CD4-positive, alpha-beta T cell treated with Interleukin-2 at 100 ng/mL for 4 hours (primary cell): ENCODE results near the gene KRT75.
"Not testable (repeated sequence)": the region's sequence is repeated elsewhere in the genome, so short reads cannot be mapped to it uniquely, and the experiment has no call there.

Experiments
- DNase-seq: peaks from one replicate; pipeline ENCODE4 v3.0.0-alpha.2; 2020; ENCODE audit warnings: low spot score

The KRT75 gene

GRCh38 chr12:52415870-52416750 lies 18.1 kb downstream of the KRT75 start:
- DNase-seq: no peak

GRCh38 chr12:52414936-52415335 lies 19.2 kb downstream of the KRT75 start:
- DNase-seq: no peak

- no peak for DNase-seq
These were observed 20.3 kb downstream of the KRT75 start for GRCh38 chr12:52413782-52414345.

- no peak for DNase-seq
These were observed 21.0 kb downstream of the KRT75 start for GRCh38 chr12:52413202-52413601.

- no peak for DNase-seq
These were observed 22.4 kb downstream of the KRT75 start for GRCh38 chr12:52411815-52412214.

- not testable (repeated sequence) for DNase-seq
These were observed 23.5 kb downstream of the KRT75 start for GRCh38 chr12:52410589-52411248.

- no peak for DNase-seq
These were observed 26.3 kb downstream of the KRT75 start for GRCh38 chr12:52407918-52408317.

DNA sequence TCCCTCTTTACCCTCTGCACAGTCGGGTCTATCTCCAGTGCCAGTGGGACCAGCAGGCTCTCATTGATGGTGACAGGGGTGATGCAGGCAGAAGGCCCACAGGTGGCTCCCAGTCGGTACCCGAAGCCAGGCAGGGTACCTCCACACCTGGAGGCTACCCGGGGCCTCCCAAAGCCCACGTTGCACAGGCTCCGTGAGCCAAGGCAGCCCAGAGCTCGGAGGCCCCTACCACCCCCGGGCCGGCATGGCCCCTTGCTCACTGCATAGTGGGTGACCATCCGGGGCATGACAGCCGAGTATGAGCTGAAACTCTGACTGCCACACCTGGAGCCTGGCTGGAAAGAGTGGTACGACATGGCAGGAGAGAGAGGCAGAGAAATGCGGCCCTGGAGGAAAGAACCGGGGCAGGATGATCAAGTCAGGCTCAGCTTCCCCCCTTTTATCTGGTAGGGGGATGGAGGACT lies 28.2 kb downstream of the KRT75 start, which contains the start of gene KRT82:
Gene KRT82, minus strand, starts transcription at position 414 of the 464 bp plus-strand sequence. Its CDS starts 58 bp downstream, at position 356.
- no peak for DNase-seq

GRCh38 chr12:52404951-52405350 lies 29.2 kb downstream of the KRT75 start:
- no peak for DNase-seq

DNA sequence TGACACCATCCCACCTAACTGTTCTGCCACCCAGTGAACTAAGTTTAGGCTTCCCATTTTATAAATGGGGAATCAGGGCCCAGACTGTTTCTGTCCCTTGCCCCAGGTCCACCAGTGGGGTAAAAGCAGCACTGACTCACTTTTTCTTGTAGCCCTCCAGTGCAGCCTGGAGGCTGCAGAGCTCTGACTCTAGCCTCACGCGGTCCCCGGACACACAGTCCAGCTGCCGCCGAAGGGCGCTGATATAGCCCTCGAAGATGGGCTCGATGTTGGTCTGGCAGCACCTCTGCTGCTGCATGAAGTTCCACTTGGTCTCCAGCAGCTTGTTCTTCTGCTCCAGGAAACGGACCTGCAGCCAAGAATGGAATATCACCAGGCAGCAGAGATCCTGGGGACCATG lies 30.6 kb downstream of the KRT75 start:
- DNase-seq: no peak

- no peak for DNase-seq
These were observed 31.2 kb downstream of the KRT75 start for GRCh38 chr12:52402873-52403540.

GRCh38 chr12:52402377-52402776 lies 31.8 kb downstream of the KRT75 start:
- no peak for DNase-seq

DNA sequence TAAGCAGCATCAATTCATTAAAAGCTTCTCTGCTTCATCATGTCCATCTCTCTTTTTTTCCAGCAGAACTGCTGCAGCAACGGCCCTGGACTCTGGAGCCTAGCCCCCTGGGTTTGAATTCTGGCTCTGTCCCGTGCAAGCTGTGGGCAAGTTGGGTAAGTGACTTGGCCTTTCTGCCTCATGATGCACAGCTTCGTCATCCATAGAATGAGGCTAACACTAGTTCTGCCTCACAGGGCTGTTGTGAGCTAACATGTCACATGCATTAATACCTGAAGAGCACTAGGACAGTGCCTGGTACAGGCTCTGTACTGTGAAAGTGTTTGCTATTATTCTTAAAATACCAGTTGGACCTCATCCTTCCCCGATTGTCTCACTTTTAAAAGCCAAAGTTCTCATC lies 32.2 kb downstream of the KRT75 start:
- DNase-seq: no peak

DNA sequence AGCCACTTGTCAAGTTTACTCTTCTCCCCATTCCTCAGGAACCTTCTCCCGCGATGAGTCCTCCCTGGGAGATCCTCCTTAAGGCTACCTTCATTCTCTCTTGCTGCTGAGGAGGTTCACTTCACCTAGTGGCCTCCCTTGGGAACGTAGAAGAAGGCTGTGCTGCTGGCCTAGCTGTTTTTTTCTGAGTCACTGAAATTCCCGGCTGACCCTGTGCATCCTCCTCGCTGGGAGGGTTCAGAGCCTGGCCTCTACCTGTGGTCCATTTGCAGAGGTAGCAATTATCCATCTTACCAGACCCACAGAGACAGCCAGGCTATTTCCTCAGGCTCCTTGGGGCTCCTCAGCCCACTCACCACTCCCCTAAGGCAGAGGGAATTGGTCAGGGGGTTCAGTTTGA lies 32.6 kb downstream of the KRT75 start:
- DNase-seq: no peak

GRCh38 chr12:52400906-52401305 lies 33.3 kb downstream of the KRT75 start:
- DNase-seq: no peak

- DNase-seq: no peak
These were observed 34.4 kb downstream of the KRT75 start for GRCh38 chr12:52399756-52400155.

GRCh38 chr12:52398176-52398575 lies 36.0 kb downstream of the KRT75 start:
- no peak for DNase-seq

- no peak for DNase-seq
These were observed 37.5 kb downstream of the KRT75 start for GRCh38 chr12:52396656-52397055.

GRCh38 chr12:52395761-52396434 lies 38.3 kb downstream of the KRT75 start:
- DNase-seq: no peak

DNA sequence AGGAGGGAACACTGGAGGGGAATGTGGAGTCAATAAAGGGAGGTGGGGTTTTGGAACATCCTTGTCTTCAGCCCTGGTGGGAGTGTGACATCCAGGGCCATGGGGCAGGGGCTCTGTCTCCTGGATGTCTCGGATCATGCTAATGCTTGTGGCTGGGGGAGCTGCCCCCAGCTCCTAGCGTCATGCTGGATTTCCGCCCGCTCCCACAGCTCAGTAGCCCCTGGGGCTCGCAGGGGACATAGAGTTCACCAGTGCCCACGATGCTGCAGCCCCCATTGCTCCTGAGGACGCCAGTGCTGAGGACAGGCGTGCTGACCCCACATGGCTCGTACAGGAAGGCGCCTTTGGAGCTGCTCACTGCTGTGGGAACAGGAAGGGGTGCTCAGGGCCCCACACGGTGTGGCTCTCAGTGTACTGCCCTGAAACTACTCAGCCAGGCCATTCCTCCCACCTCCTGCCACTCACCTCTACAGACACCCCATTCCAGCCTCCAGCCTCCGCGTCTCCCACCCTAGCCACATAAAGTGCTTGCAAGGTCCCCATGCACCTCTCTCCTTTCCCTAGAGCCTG lies 39.2 kb downstream of the KRT75 start:
- no peak for DNase-seq

DNA sequence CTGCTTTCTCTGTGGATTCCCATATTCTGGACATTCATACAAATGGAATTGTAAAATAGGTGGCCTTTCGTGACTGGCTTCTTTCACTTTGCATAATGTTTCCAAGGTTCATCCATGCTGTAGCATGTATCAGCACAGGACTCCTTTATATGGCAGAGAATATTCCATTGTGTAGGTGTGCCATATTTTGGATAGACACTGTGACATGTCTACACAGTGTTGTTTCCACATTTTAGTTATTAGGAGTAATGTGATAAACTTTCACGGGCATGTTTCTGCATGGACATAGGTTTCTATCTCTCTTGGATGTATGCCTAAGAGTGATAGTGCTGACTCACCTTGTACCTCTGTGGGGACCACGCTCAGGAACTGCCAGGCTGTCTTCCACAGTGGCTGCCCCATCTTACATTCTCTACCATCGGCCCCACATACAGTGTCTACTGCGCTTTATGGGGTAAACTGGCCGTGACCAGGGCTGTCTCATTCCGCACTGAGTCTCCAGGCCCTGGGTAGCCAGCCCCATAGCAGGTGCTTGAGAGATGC lies 41.6 kb downstream of the KRT75 start:
- no peak for DNase-seq
